Effector CD8-positive, alpha-beta T cell (primary cell): ENCODE measurements around the gene C5orf15.
"Not testable (repeated sequence)": the region's sequence is repeated elsewhere in the genome, so short reads cannot be mapped to it uniquely, and the experiment has no call there.

Experiments
- DNase-seq: peaks from one replicate; lab custom pipeline; 2025; lab: John Stamatoyannopoulos, UW

Gene C5orf15

GRCh38 chr5:133962801-133963476 lies 5.5 kb downstream of the C5orf15 start:
- DNase-seq, result no peak

DNA sequence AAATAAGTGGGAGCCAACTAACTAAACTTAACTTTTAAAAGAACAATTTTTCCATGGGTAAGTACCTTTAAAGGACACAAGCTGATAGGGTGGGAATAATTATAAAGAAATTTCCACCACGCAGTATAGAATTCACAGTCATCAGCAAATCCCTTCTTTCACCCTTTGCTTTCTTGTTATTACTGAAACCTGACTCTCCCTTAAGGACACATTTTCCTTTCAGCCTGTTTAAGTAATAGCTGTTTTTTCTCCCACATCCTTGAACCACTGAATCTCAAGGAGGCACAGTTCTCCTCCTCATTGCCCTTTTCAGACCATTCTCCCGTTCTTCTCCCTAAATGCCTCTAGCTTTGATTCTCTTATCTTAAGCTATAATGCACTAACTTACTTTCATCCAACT lies 6.3 kb downstream of the C5orf15 start:
- no peak for DNase-seq

DNA sequence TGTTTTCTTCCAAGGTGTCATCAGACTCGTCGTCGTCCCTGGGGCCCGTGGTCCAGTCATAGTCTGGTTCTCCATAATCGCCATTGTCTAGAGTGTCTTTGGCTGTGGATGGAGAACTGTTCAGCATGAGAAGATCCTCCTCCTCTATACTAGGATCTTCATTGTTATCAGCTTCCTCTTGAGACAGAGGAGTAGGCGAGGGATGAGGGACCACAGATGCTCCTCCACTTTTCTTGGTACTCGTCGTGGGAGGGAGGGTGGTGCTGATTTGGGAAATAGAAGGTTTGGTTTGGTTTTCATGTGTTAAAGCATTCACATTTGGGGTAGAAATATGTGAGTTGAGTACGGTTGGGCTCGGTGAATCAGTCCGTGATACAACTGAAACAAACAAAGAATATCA lies 8.8 kb downstream of the C5orf15 start:
- DNase-seq, result no peak

GRCh38 chr5:133957591-133957990 lies 10.8 kb downstream of the C5orf15 start:
- no peak for DNase-seq

DNA sequence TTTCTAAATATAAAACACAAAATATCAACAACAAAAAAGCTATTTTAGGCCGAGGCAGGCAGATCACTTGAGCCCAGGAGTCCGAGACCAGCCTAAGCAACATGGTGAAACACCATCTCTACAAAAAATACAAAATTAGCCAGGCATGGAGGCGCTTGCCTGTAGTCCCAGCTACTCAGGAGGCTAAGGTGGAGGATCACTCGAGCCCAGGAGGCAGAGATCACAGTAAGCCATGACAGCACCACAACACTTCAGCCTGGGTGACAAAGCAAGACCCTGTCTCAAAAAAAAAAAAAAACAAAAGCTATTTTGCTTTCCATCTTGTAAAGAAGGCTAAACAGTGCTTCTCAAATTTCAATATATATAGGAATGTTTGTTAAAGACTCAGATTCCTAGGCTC lies 11.3 kb downstream of the C5orf15 start:
- DNase-seq, result no peak

GRCh38 chr5:133956196-133956595 lies 12.2 kb downstream of the C5orf15 start:
- not testable (repeated sequence) for DNase-seq

DNA sequence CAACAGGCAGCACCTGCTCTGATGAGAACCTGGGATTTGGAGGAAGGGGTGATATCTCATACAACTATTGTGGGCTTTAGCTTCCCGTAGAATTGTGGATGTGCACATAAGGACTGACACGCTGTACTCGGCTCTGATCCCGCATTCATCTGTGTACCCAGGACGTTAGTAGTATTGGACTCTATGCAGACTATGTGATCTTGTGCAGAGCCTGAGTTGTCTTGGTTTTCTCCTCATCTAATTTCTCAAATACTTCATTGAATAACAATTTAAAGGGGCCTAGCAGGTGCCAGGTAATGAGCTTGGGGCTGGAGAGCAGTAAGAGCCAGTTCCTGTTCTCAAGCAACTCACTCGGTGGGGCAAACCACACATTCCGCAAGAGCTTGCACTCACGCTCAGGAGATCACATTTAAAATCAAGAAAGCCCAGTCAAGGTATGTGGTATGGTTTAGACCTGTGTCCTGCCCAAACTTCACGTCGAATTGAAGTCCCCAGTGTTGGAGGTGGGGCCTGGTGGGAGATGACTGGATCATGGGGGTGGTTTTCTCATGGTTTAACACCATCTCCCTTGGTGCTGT lies 14.8 kb downstream of the C5orf15 start:
- DNase-seq, result no peak

DNA sequence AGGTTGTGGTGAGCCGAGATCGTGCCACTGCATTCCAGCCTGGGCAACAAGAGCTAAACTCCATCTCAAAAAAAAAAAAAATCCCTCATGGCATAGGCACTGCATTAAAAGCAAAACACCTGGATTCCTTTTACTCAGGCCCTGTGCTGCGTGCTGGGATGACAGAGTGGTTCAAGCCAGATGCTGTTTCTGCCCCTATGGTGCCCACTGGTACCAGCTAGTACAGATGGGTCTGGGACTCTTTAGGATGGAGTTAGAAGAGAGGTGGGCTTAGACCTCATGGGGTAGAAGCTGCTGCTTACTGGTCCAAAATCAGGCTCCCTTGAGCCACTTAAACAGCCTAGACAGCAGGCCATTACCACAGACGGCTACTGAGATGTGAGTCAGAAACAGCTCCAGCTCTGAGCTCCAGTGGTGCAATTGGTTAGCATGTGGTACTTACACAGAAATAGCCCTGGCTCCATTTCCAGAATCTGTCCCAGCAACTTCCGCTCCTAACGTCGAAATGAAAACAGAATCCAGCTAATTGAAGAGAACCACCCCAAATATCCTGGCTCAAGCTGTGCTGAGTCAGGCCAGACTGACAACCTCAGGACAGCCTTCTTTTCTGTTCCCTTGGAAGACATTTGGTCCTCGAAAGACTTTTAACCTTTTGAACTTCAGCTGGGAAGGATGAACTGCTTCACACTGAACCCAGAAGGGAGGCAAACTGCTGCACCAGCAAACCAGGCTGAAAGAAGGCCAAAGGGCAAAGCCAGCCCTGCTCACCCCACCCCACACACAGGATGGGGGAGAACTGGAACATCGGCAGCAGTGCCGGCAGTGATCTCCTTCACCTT lies 15.5 kb downstream of the C5orf15 start:
- DNase-seq, result no peak

- no peak for DNase-seq
Observed at GRCh38 chr5:133950821-133951612, 17.4 kb downstream of the C5orf15 start.

GRCh38 chr5:133948721-133949120 lies 19.7 kb downstream of the C5orf15 start:
- no peak for DNase-seq

GRCh38 chr5:133947431-133947841 lies 21.0 kb downstream of the C5orf15 start:
- no peak for DNase-seq

DNA sequence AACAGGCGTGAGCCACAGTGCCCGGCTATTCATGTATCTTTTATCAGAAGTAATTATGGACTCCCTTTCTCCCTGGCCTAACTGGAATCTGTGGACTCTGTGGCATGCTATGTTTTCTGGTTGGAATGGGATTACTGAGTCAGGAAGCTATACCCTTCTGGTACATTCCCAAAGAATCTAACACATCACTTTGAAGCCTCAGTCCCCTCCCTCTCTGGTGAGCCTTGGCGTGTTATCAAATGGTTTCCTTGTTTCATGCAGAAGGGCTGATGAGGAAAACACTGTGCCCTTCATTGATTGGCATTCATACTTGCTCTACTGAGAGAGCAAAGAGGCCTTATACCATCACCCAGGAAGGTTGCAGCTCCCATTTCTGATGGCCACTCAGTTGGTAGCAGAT lies 22.9 kb downstream of the C5orf15 start:
- DNase-seq, result no peak

GRCh38 chr5:133944263-133945185 lies 23.9 kb downstream of the C5orf15 start:
- DNase-seq, result no peak

DNA sequence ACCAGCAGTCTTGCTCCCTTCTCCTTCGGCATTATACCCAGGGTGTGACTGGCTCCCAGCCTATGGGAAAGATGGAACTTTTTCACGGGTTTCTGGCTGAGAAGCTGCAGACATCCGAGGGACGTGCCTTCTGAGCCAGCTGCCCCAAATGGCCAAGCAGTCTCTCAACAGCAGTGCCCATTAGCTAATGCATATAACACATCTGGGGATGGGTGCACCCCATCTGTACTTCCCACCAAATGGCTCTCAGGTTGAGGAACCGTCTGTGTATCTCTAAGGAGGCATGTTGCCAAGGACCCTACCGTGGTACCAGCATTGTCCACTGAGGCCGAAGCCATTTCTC lies 25.0 kb downstream of the C5orf15 start:
- no peak for DNase-seq

- no peak for DNase-seq
Observed at GRCh38 chr5:133942614-133943474, 25.6 kb downstream of the C5orf15 start.

DNA sequence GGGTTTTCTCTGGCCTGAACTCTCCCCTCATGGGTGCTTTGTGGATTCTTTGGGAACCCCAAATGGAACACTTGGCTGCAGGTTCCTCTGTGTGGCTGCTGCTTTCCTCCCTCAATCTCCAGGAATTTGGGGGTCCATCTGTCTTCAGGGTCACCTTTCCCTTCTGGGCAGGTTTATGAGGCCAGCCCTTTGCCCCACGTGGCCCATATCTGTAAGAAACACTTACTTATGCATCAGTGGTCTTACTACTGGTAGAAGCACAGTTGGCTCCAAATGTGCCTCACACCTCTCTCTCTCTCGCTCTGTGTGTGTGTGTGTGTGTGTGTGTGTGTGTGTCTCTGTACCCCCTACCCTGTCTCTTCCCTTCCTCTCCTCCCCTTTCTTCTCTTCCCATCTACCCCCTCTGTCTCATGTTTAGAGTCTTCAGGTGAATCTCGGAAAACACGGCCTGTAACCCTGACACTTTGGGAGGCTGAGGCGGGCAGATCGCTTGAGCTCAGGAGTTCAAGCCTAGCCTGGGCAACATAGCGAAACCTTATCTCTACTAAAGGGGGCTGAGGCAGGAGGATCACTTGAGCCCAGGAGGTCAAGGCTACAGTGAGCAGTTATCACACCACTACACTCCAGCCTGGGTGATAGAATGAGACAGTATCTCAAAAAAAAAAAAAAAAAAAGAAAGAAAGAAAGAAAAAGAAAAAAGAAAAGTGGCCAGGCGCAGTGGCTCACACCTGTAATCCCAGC lies 26.8 kb downstream of the C5orf15 start:
- DNase-seq, result no peak

- no peak for DNase-seq
Observed at GRCh38 chr5:133939668-133940067, 28.8 kb downstream of the C5orf15 start.

DNA sequence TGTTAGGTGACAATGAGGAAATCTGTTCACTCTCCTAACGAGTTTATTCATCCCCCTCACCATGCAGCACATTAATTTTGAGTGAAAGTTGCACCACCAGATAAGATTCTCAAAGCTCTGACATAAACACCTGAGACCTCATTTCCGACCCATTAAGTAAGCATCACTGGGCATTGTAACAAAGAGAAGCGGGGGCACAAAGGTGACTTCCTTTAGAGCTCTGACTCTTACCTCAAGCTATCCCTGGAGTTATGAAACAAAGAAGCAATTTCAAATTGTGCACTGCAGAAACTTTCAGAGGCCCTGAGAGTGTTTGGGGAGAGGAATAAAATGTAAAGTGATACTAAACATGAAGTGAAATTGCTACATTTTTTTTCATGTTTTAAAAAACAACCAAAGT lies 29.5 kb downstream of the C5orf15 start:
- DNase-seq, result no peak

DNA sequence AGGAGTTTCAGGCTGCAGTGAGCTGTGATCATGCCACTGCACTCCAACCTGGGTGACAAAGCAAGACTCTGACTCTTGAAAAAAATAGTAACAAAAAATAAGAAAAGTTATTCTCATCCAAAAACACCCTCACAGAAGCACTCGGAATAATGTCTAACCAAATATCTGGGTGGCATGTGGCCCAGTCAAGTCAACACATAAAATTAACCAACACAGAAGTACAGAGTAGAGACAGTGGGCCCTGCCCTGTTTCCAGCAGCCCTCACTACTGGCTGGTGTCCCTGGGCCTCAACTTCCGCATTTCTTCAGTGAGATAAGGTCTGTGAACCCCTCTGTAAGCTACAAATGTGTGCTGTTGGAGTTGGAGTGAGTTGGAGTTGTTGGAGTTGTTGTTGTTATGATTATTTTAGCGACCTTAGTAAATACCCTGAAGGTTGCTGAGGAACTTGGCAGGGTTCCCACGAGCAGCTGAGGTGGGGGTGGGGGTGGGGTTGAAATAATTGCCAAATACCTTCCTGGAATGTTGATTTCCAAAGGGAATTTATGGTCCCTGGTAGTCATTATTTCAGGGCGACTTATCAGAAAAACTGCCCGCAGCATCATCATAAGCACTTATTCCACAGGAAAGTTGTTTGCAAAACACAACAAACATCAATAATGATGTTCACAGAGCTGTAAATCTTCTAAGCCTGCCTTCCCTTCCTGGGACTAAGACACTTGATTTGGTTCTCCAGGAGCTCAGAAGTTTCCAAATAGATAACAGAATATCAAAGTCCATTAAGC lies 30.2 kb downstream of the C5orf15 start:
- DNase-seq, result no peak
